GM13977 (cell line): Measurements from ENCODE around the gene STT3B.

Experiments used
- DNase-seq: peaks from one replicate; pipeline ENCODE4 v3.0.0; 2012; ENCODE audit warnings: low spot score
- in situ Hi-C: fragments of 300-500 bp; cut with MboI; formaldehyde crosslinking; loops from one replicate; pipeline ENCODE4 v1.12.0; 2022; ENCODE audit warnings: low sequenced_read_pairs, low pct_unique_long_range_greater_than_20kb, mixed read lengths, inconsistent platforms; ENCODE audit not compliant: unreplicated experiment
- TF ChIP-seq, protein P1 (sequence below): IDR thresholded peaks from 2 replicates; pipeline ENCODE4 v1.5.1; 2012; ENCODE audit warnings: mild to moderate bottlenecking, control low read depth; ENCODE audit not compliant: insufficient read depth; ENCODE audit errors: extremely low read depth, missing control alignments

STT3B gene

DNA sequence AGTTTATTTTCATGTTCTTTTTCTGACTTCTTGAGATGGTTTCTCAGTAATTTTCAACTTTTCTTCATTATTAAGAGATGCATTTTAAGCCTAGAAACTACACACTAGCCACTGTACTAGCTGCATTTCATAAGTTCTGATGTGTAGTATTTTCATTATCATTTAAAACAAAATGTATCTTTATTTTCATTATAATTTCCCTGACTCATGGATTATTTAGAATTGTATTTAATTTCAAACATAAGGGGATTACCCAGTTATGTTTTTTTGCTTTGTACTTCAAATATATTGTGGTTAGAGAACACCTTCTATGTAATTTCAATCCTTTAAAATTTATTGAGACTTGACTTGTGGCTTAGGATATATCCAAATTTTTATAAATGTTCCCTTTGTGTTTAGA lies 44.5 kb downstream of the STT3B start:
- TF ChIP-seq, protein P1, sequence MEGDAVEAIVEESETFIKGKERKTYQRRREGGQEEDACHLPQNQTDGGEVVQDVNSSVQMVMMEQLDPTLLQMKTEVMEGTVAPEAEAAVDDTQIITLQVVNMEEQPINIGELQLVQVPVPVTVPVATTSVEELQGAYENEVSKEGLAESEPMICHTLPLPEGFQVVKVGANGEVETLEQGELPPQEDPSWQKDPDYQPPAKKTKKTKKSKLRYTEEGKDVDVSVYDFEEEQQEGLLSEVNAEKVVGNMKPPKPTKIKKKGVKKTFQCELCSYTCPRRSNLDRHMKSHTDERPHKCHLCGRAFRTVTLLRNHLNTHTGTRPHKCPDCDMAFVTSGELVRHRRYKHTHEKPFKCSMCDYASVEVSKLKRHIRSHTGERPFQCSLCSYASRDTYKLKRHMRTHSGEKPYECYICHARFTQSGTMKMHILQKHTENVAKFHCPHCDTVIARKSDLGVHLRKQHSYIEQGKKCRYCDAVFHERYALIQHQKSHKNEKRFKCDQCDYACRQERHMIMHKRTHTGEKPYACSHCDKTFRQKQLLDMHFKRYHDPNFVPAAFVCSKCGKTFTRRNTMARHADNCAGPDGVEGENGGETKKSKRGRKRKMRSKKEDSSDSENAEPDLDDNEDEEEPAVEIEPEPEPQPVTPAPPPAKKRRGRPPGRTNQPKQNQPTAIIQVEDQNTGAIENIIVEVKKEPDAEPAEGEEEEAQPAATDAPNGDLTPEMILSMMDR: no peak
- in situ Hi-C loops: no loop called here
- no peak for DNase-seq

DNA sequence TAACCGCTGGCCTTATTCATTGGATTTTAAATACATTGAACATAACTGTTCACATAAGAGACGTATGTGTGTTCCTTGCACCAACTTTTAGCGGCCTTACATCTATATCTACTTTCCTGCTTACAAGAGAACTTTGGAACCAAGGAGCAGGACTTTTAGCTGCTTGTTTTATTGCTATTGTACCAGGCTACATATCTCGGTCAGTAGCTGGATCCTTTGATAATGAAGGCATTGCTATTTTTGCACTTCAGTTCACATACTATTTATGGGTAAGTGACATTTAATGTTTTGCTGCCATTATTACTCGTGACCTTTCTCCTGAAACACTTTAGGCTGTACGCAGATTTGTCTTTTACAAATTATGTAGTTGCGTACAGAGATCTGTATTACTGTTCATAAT lies 47.1 kb downstream of the STT3B start:
- TF ChIP-seq, protein P1: no peak
- in situ Hi-C loops: no loop called here
- DNase-seq: no peak

DNA sequence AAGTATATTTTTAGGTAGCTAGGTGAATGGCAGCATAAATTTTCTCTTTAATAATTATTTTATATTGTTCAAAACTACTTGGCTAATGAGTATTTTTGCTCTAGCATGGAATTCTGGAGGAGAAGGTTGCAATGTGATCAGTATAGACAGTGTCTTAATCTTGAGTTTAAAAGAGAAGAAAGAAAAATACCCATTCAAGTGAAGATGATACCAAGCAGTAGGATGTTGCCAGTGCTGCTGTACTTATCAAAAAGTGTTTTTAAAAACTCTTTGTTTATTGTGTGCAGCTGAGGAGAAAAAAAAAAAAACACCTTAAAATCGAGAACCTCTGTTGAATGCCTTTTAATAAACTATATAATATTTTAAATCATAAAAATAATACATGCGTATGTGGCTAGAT lies 47.9 kb downstream of the STT3B start:
- TF ChIP-seq, protein P1: no peak
- DNase-seq: no peak
- in situ Hi-C loops: no loop called here

DNA sequence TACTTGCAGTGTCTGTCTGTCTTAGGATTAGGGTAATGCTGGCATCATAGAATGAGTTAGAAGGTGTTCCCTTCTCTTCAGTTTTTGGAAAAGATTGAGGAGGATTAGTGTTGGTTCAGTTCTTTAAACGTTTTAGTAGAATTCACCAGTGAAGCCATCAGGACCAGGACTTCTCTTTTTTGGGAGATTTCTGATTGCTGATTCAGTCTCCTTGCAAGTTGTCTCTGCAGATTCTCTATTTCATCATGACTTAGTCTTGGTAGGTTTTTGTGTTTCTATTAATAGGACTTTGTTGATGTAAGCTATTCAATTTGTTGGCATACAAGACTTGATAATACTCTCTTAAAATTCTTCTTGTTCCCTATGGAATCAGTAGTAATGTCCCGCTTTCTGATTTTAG lies 48.9 kb downstream of the STT3B start:
- no peak for DNase-seq
- TF ChIP-seq, protein P1: no peak
- in situ Hi-C loops: no loop called here

DNA sequence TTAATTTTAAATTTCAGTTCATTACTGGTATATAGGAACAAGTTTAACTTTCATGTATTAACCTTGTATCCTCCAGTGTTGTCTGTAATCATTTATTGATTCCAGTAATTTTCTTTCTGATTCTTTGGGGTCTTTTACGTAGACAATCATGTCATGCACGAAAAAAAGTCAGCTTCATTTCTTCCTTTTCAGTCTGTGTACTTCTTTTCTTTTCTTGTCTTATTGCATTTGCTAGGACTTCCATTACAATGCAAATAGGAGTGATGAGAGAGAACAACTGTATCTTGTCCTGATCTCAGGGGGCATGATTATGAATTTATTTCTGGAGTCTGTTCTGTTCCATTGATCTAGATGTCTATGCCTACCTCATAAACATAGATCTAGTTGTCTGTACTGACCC lies 56.5 kb downstream of the STT3B start:
- TF ChIP-seq, protein P1: no peak
- DNase-seq: no peak
- in situ Hi-C loops: no loop called here

DNA sequence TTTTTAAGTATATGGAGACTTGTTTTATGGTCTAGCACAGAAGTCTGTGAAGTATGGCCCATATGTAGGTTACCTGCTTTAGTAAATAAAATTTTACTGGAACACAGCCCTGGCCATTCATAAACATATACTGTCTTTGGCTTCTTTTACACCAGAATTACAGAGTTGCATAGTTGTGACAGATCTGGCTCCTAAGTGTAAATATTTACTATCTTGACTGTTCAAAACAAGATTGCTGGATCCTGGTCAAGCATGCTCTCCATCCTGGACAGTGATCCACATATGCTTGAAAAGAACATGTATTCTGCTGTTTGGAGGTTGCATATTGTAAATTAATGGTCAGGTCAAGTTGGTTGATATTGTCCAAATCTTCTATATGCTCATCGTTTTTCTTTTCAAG lies 57.9 kb downstream of the STT3B start:
- in situ Hi-C loops: no loop called here
- TF ChIP-seq, protein P1: no peak
- DNase-seq: no peak

DNA sequence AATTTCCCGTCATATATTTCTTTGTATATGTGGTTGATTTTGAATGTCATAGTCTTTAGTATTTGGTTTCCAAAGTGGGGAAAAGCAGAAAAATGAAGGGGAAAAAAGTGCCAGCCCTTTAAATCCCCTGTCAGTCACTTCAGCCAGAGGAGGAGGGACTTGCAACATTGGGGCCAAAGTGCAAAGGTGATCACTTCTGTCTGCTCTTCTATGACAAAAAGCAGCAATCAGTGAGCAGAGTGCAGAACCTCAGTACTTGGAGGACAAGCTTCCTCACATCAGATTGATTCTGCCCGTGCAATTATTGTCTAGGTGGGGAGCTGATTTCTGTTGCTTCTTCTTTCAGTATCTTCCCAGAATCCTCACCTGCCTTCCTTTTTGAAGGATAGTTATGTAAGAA lies 60.0 kb downstream of the STT3B start:
- in situ Hi-C loops: no loop called here
- TF ChIP-seq, protein P1: no peak
- DNase-seq: no peak
